ENCODE data around the gene GPATCH3.
"Not testable (repeated sequence)": the region's sequence is repeated elsewhere in the genome, so short reads cannot be mapped to it uniquely, and the experiment has no call there.

DNA sequence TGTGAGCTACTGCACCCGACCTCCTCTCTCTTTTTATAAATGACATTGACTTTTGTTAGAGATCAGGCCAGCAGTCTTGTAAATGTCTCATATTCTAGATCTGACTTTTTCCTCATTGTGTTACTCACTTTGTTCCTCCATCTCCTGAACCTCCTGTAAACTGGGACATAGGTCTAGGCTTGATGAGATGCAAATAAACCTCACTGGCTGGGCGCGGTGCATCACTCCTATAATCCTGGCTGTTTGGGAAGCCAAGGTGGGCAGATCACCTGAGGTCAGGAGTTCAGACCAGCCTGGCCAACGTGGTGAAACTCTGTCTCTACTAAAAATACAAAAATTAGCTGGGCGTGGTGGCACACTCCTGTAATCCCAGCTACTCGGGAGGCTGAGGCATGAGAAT, 52.4 kb downstream of the GPATCH3 start:
- TF ChIP-seq, protein P1, sequence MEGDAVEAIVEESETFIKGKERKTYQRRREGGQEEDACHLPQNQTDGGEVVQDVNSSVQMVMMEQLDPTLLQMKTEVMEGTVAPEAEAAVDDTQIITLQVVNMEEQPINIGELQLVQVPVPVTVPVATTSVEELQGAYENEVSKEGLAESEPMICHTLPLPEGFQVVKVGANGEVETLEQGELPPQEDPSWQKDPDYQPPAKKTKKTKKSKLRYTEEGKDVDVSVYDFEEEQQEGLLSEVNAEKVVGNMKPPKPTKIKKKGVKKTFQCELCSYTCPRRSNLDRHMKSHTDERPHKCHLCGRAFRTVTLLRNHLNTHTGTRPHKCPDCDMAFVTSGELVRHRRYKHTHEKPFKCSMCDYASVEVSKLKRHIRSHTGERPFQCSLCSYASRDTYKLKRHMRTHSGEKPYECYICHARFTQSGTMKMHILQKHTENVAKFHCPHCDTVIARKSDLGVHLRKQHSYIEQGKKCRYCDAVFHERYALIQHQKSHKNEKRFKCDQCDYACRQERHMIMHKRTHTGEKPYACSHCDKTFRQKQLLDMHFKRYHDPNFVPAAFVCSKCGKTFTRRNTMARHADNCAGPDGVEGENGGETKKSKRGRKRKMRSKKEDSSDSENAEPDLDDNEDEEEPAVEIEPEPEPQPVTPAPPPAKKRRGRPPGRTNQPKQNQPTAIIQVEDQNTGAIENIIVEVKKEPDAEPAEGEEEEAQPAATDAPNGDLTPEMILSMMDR (IDR thresholded peaks at IDR 0.05) = not testable (repeated sequence)
- not testable (repeated sequence) for TF ChIP-seq POLR2A (IDR thresholded peaks at IDR 0.05)

Measured in lower leg skin (tissue), 3 donors.